Liver (tissue), 9 donors: ENCODE data around the gene FILIP1L. TPM values are rescaled to one million over a fixed set of nuclear protein-coding genes. Genes with fewer than 3 reads are reported as not detected.

Experiments used
- DNase-seq: peaks from one replicate; pipeline ENCODE4 v3.0.0-alpha.2; 2017; ENCODE audit warnings: low spot score
- H3K27ac ChIP-seq, 2 donors: one replicate each; pipeline ENCODE4 v1.7.0; 2013; ENCODE audit warnings: inconsistent platforms in 2 of 2, low read length in 2 of 2, control low read depth in 1 of 2, low read depth in 1 of 2, mild to moderate bottlenecking in 1 of 2
- H3K27me3 ChIP-seq, 4 donors: one replicate each; pipeline versions ENCODE4 v1.6.1 to v1.7.0; 2013; ENCODE audit warnings: low read length in 3 of 4, inconsistent platforms in 1 of 4, mild to moderate bottlenecking in 1 of 4, moderate library complexity in 1 of 4; ENCODE audit not compliant: control insufficient read depth in 4 of 4, insufficient read depth in 4 of 4
- H3K36me3 ChIP-seq, 4 donors: one replicate each; pipeline versions ENCODE4 v1.6.1 to v1.7.0; 2013; ENCODE audit warnings: low read length in 3 of 4, mild to moderate bottlenecking in 3 of 4, low read depth in 1 of 4, moderate library complexity in 1 of 4; ENCODE audit not compliant: control insufficient read depth in 4 of 4, insufficient read depth in 3 of 4
- H3K4me1 ChIP-seq, 4 donors: one replicate each; pipeline versions ENCODE4 v1.6.1 to v1.7.0; 2013; ENCODE audit warnings: low read length in 3 of 4, mild to moderate bottlenecking in 3 of 4, moderate library complexity in 1 of 4; ENCODE audit not compliant: control insufficient read depth in 4 of 4, insufficient read depth in 4 of 4
- H3K4me3 ChIP-seq, 3 donors: one replicate each; pipeline versions ENCODE4 v1.6.1 to v1.7.0; 2013; ENCODE audit warnings: low read length in 3 of 3, control low read depth in 1 of 3, low read depth in 1 of 3, mild to moderate bottlenecking in 1 of 3
- H3K9ac ChIP-seq, 2 donors: one replicate each; pipeline ENCODE4 v1.7.0; 2013; ENCODE audit warnings: low read length in 2 of 2, mild to moderate bottlenecking in 2 of 2, moderate library complexity in 2 of 2, control low read depth in 1 of 2, low read depth in 1 of 2
- H3K9me3 ChIP-seq, 4 donors: one replicate each; pipeline versions ENCODE4 v1.6.1 to v1.7.0; 2013; ENCODE audit warnings: low read length in 3 of 4; ENCODE audit not compliant: control insufficient read depth in 4 of 4
- EGR1 ChIP-seq, 2 donors: IDR thresholded peaks; 2 replicates each; pipeline ENCODE4 v1.6.1; 2016 to 2018; ENCODE audit warnings: antibody characterized with exemption in 2 of 2, low read depth in 2 of 2
- FOXA1 ChIP-seq: IDR thresholded peaks from 2 replicates; pipeline ENCODE4 v1.6.1; 2016; ENCODE audit warnings: antibody characterized with exemption
- FOXA2 ChIP-seq: IDR thresholded peaks from 2 replicates; pipeline ENCODE4 v1.6.1; 2016; ENCODE audit warnings: antibody characterized with exemption
- GABPA ChIP-seq, 2 donors: IDR thresholded peaks in 1 of 2; conservative IDR thresholded peaks in 1 of 2; 2 replicates each; pipeline ENCODE4 v1.6.1; 2016; ENCODE audit warnings: antibody characterized with exemption in 2 of 2, mild to moderate bottlenecking in 1 of 2, moderate library complexity in 1 of 2
- HNF4A ChIP-seq, 2 donors: conservative IDR thresholded peaks; 2 replicates each; pipeline ENCODE4 v1.6.1; 2016; ENCODE audit warnings: antibody characterized with exemption in 2 of 2, mild to moderate bottlenecking in 2 of 2
- RAD21 ChIP-seq, 2 donors: IDR thresholded peaks; 2 replicates each; pipeline ENCODE4 v1.6.1; 2016; ENCODE audit warnings: antibody characterized with exemption in 2 of 2, mild to moderate bottlenecking in 2 of 2
- RXRA ChIP-seq, 2 donors: IDR thresholded peaks; 2 replicates each; pipeline ENCODE4 v1.6.1; 2017 to 2018; ENCODE audit warnings: antibody characterized with exemption in 2 of 2, mild to moderate bottlenecking in 1 of 2
- SP1 ChIP-seq: IDR thresholded peaks from 2 replicates; pipeline ENCODE4 v1.6.1; 2018; ENCODE audit warnings: antibody characterized with exemption, mild to moderate bottlenecking
- TAF1 ChIP-seq: conservative IDR thresholded peaks from 2 replicates; pipeline ENCODE4 v1.6.1; 2016; ENCODE audit warnings: antibody characterized with exemption, mild to moderate bottlenecking
- YY1 ChIP-seq: IDR thresholded peaks from 2 replicates; pipeline ENCODE4 v1.6.1; 2016; ENCODE audit warnings: antibody characterized with exemption, mild to moderate bottlenecking
- WGBS: extraction: QIAGEN DNeasy Blood & Tissue Kit; methylation state at CpG from one replicate; pipeline ENCODE4 v1.1.7; 2013; 5-methylcytosine and 5-hydroxymethylcytosine counted together
- polyA plus RNA-seq, 2 donors: library from polyadenylated mRNA; stranded (reverse) in 1 of 2; unstranded in 1 of 2; fragments of 200-250 nt in 1 of 2; fragments of >200 nt in 1 of 2; fragmentation: Nextera tagmentation in 1 of 2; extraction: Ambion mirVana in 1 of 2; gene quantifications; one replicate each; pipeline versions ENCODE4 v1.2.1 to v1.2.3, GENCODE V29; 2013 to 2015
- total RNA-seq, 2 donors: library from RNA; depleted of rRNA; stranded (reverse); fragments of >200 nt; gene quantifications; one replicate each; pipeline ENCODE4 v1.2.3, GENCODE V29; 2014
- TF ChIP-seq, protein P1 (sequence below): IDR thresholded peaks from 2 replicates; pipeline ENCODE4 v1.6.1; 2016; ENCODE audit warnings: antibody characterized with exemption
- TF ChIP-seq, protein P2 (sequence below): IDR thresholded peaks from 2 replicates; pipeline ENCODE4 v1.6.1; 2016; ENCODE audit warnings: antibody characterized with exemption
- TF ChIP-seq, protein P3 (sequence below): fragments of 150-350 bp; IDR thresholded peaks from 2 replicates; pipeline ENCODE4 v1.5.1; 2017; ENCODE audit warnings: improper control_type of control experiment, low read depth, low read length; ENCODE audit not compliant: missing input control
- TF ChIP-seq, protein P4 (sequence below): IDR thresholded peaks from 2 replicates; pipeline ENCODE4 v1.6.1; 2016; ENCODE audit warnings: antibody characterized with exemption
- donor health status: healthy.
- donor health status: healthy.
- donor health status: healthy.
- donor health status: healthy.
- donor health status: healthy.

The FILIP1L gene
- total and polyA plus RNA-seq, 4 donors = 1.4 to 6.5 (median 1.9) TPM

DNA sequence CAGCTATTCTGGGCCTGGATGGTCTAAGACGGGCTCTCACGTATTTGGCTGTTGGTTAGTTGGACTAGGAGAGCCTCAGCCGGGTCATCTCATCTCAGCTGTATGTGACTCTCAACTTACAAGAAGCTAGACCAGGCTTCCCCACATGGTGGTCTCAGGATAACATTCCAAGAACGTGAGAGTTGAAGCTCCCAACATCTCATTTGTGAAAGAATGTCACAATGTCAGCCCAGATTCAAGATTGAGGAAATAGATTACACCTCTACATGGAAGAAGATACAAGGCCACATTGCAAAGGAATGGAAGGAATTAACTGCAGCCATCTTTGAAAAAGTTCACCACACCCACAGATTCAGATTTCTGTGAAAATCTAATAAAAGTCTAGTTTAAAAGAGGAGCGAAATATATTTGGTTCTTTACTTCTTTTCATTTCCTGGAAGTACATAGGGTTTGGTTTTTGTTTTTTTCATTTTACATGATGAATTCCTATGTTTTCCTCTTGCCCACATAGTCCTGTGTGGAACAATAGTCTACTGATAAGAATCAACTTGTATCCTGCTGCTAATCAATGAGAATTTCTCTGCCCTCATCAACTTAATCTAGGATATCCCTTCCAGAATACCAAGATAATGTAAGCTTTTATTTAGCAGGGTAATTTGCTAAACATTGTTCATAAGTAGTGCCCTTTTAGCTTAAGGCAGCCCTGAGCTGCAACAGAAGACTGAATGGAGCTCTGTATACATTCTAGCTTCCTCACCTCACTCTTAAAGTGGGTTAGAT lies 180.1 kb downstream of the FILIP1L start:
- Histone ChIP-seq H3K27ac (no peak overlapping the region), H3K4me1 (no peaks in the 10 kb centered on the region), H3K36me3 (no peaks in the 10 kb centered on the region), H3K9ac (no peak overlapping the region), H3K4me3 (no peak overlapping the region), H3K27me3 (no peaks in the 10 kb centered on the region), H3K9me3 (no peaks in the 10 kb centered on the region)
- DNase-seq = no peak
- 97% methylated on average over 5 of the region's 5 CpGs for WGBS
- TF ChIP-seq YY1 = peak; percentile 33
- no peak for TF ChIP-seq SP1
- no peak for TF ChIP-seq TAF1
- TF ChIP-seq, protein P1, sequence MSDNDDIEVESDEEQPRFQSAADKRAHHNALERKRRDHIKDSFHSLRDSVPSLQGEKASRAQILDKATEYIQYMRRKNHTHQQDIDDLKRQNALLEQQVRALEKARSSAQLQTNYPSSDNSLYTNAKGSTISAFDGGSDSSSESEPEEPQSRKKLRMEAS = no peak
- TF ChIP-seq, protein P2, sequence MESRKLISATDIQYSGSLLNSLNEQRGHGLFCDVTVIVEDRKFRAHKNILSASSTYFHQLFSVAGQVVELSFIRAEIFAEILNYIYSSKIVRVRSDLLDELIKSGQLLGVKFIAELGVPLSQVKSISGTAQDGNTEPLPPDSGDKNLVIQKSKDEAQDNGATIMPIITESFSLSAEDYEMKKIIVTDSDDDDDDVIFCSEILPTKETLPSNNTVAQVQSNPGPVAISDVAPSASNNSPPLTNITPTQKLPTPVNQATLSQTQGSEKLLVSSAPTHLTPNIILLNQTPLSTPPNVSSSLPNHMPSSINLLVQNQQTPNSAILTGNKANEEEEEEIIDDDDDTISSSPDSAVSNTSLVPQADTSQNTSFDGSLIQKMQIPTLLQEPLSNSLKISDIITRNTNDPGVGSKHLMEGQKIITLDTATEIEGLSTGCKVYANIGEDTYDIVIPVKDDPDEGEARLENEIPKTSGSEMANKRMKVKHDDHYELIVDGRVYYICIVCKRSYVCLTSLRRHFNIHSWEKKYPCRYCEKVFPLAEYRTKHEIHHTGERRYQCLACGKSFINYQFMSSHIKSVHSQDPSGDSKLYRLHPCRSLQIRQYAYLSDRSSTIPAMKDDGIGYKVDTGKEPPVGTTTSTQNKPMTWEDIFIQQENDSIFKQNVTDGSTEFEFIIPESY = no peak
- no peak for TF ChIP-seq GABPA (IDR thresholded peaks at IDR 0.05 in 1 of 2, conservative IDR thresholded peaks at IDR 0.05 in 1 of 2)
- no peak for TF ChIP-seq FOXA2

DNA sequence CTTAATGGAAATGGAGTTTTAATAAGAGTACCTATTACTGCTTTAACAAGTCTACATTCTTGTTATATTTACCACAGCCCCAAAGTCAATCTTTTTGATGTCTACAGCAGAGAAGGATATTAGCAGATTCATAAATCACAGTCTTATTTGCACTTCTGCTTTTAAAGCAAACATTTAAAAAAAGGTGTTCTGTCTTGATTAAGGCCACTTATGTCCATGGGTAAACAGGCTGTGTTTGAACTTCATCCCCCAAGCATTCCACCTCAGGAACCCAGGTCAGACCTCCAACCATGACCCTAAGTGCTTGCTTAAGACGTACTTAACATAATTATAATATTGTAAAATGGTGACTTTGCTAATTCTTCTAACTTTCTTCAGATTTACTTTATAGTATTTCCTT lies 183.2 kb downstream of the FILIP1L start:
- DNase-seq = no peak
- TF ChIP-seq SP1 (no peak), RXRA (IDR thresholded peaks at IDR 0.05) (no peak), EGR1 (IDR thresholded peaks at IDR 0.05; ENCODE audit: low read depth in 2 of 2) (no peak), YY1 (no peak), FOXA1 (no peak), RAD21 (IDR thresholded peaks at IDR 0.05) (no peak), HNF4A (conservative IDR thresholded peaks at IDR 0.05) (no peak), TAF1 (no peak)
- TF ChIP-seq, protein P3, sequence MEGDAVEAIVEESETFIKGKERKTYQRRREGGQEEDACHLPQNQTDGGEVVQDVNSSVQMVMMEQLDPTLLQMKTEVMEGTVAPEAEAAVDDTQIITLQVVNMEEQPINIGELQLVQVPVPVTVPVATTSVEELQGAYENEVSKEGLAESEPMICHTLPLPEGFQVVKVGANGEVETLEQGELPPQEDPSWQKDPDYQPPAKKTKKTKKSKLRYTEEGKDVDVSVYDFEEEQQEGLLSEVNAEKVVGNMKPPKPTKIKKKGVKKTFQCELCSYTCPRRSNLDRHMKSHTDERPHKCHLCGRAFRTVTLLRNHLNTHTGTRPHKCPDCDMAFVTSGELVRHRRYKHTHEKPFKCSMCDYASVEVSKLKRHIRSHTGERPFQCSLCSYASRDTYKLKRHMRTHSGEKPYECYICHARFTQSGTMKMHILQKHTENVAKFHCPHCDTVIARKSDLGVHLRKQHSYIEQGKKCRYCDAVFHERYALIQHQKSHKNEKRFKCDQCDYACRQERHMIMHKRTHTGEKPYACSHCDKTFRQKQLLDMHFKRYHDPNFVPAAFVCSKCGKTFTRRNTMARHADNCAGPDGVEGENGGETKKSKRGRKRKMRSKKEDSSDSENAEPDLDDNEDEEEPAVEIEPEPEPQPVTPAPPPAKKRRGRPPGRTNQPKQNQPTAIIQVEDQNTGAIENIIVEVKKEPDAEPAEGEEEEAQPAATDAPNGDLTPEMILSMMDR = no peak
- TF ChIP-seq, protein P4, sequence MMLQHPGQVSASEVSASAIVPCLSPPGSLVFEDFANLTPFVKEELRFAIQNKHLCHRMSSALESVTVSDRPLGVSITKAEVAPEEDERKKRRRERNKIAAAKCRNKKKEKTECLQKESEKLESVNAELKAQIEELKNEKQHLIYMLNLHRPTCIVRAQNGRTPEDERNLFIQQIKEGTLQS = no peak
- TF ChIP-seq, protein P2 = no peak
- Histone ChIP-seq H3K27ac (no peak overlapping the region), H3K9ac (no peak overlapping the region), H3K4me1 (no peaks in the 10 kb centered on the region), H3K36me3 (no peaks in the 10 kb centered on the region), H3K27me3 (no peaks in the 10 kb centered on the region), H3K4me3 (no peak overlapping the region), H3K9me3 (no peaks in the 10 kb centered on the region)
- WGBS = 87% methylated on average over 1 of the region's 1 CpG
